ENCODE results near the gene SKAP2. TPM values are rescaled to one million over a fixed set of nuclear protein-coding genes. Genes with fewer than 3 reads are reported as not detected.

Gene SKAP2
- total RNA-seq, 2 donors from 2014 or later = 3.3 to 3.4 TPM

GRCh38 chr7:26700893-26701292 lies 163.5 kb downstream of the SKAP2 start:
- TF ChIP-seq, protein P1, sequence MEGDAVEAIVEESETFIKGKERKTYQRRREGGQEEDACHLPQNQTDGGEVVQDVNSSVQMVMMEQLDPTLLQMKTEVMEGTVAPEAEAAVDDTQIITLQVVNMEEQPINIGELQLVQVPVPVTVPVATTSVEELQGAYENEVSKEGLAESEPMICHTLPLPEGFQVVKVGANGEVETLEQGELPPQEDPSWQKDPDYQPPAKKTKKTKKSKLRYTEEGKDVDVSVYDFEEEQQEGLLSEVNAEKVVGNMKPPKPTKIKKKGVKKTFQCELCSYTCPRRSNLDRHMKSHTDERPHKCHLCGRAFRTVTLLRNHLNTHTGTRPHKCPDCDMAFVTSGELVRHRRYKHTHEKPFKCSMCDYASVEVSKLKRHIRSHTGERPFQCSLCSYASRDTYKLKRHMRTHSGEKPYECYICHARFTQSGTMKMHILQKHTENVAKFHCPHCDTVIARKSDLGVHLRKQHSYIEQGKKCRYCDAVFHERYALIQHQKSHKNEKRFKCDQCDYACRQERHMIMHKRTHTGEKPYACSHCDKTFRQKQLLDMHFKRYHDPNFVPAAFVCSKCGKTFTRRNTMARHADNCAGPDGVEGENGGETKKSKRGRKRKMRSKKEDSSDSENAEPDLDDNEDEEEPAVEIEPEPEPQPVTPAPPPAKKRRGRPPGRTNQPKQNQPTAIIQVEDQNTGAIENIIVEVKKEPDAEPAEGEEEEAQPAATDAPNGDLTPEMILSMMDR (conservative IDR thresholded peaks at IDR 0.05) = no peak
- Mint-ChIP-seq H3K36me3 (ENCODE audit: low read depth) (no peaks in the 10 kb centered on the region), H3K27ac (no peak overlapping the region), H3K9me3 (no peaks in the 10 kb centered on the region), H3K4me3 (no peak overlapping the region), H3K27me3 (ENCODE audit: insufficient read depth) (no peaks in the 10 kb centered on the region), H3K4me1 (no peaks in the 10 kb centered on the region)
- no peaks in the 10 kb centered on the region for H3K9me3 ChIP-seq (ENCODE audit: control insufficient read depth, low read length)
- no peak for DNase-seq
- H3K4me1 ChIP-seq (ENCODE audit: control insufficient read depth, insufficient read depth, low read length) = no peaks in the 10 kb centered on the region
- no peak overlapping the region for H3K9ac ChIP-seq (ENCODE audit: extremely low read depth, low read length, poor library complexity, severe bottlenecking)
- H3K36me3 ChIP-seq (ENCODE audit: control insufficient read depth, insufficient read depth, low read length) = no peaks in the 10 kb centered on the region
- no peaks in the 10 kb centered on the region for H3K27me3 ChIP-seq (ENCODE audit: control insufficient read depth, insufficient read depth, low read length, poor library complexity, severe bottlenecking)
- H3K27ac ChIP-seq (ENCODE audit: low read depth, low read length) = no peak overlapping the region
- H3K4me3 ChIP-seq (ENCODE audit: low read length) = no peak overlapping the region

- H3K4me1 ChIP-seq (ENCODE audit: control insufficient read depth, insufficient read depth, low read length) = no peaks in the 10 kb centered on the region
- H3K9ac ChIP-seq (ENCODE audit: extremely low read depth, low read length, poor library complexity, severe bottlenecking) = no peak overlapping the region
- Mint-ChIP-seq H3K27ac (no peak overlapping the region), H3K36me3 (ENCODE audit: low read depth) (no peaks in the 10 kb centered on the region), H3K27me3 (ENCODE audit: insufficient read depth) (peaks cover 3% of the 10 kb centered on the region), H3K4me1 (no peaks in the 10 kb centered on the region), H3K4me3 (no peak overlapping the region), H3K9me3 (no peaks in the 10 kb centered on the region)
- H3K4me3 ChIP-seq (ENCODE audit: low read length) = no peak overlapping the region
- no peaks in the 10 kb centered on the region for H3K36me3 ChIP-seq (ENCODE audit: control insufficient read depth, insufficient read depth, low read length)
- WGBS, 2 experiments (ENCODE audit: insufficient coverage in 1 of 2, insufficient read length in 1 of 2) = 94 to 96% methylated on average over 4 to 5 of the region's 5 CpGs
- no peaks in the 10 kb centered on the region for H3K27me3 ChIP-seq (ENCODE audit: control insufficient read depth, insufficient read depth, low read length, poor library complexity, severe bottlenecking)
- TF ChIP-seq, protein P1 (conservative IDR thresholded peaks at IDR 0.05) = no peak
- H3K9me3 ChIP-seq (ENCODE audit: control insufficient read depth, low read length) = no peaks in the 10 kb centered on the region
- no peak for DNase-seq
- H3K27ac ChIP-seq (ENCODE audit: low read depth, low read length) = no peak overlapping the region
Measured at GRCh38 chr7:26700386-26700785, 164.0 kb downstream of the SKAP2 start.

DNA sequence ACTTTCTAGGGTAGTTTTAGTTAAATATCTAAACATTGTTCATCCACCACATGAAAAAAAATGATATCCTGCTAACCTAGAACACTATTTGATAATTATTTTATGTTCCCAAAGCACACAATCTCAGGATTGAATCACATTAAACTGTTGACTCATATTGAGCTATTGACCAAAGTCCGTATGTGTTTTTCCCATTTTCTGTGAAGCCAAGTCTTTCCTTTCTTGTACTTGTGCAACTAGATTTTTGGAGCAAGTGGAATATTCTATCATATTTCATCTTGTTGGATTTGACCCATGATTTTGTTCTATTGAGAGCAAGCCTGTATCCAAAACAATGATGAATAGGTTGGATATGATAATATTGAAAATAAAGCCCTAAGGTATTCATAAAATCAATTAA lies 164.6 kb downstream of the SKAP2 start:
- no peak overlapping the region for H3K4me3 ChIP-seq (ENCODE audit: low read length)
- no peaks in the 10 kb centered on the region for H3K36me3 ChIP-seq (ENCODE audit: control insufficient read depth, insufficient read depth, low read length)
- H3K9me3 ChIP-seq (ENCODE audit: control insufficient read depth, low read length) = no peaks in the 10 kb centered on the region
- no peaks in the 10 kb centered on the region for H3K4me1 ChIP-seq (ENCODE audit: control insufficient read depth, insufficient read depth, low read length)
- no peak overlapping the region for H3K27ac ChIP-seq (ENCODE audit: low read depth, low read length)
- Mint-ChIP-seq H3K36me3 (ENCODE audit: low read depth) (no peaks in the 10 kb centered on the region), H3K4me3 (no peak overlapping the region), H3K4me1 (no peaks in the 10 kb centered on the region), H3K27ac (no peak overlapping the region), H3K9me3 (no peaks in the 10 kb centered on the region), H3K27me3 (ENCODE audit: insufficient read depth) (peaks cover 3% of the 10 kb centered on the region)
- H3K27me3 ChIP-seq (ENCODE audit: control insufficient read depth, insufficient read depth, low read length, poor library complexity, severe bottlenecking) = no peaks in the 10 kb centered on the region
- 97 to 100% methylated on average over 1 of the region's 1 CpG for WGBS, 2 experiments (ENCODE audit: insufficient coverage in 1 of 2, insufficient read length in 1 of 2)
- no peak overlapping the region for H3K9ac ChIP-seq (ENCODE audit: extremely low read depth, low read length, poor library complexity, severe bottlenecking)
- TF ChIP-seq, protein P1 (conservative IDR thresholded peaks at IDR 0.05) = no peak
- DNase-seq = no peak

Data from endodermal cell (in vitro differentiated cells).